Anterior cingulate cortex (tissue), 58 donors: Measurements from ENCODE around the gene ZBTB42.

Experiments
- DNase-seq, 58 donors: peaks; one replicate each; lab custom pipeline; 2025; lab: John Stamatoyannopoulos, UW

The ZBTB42 gene

DNA sequence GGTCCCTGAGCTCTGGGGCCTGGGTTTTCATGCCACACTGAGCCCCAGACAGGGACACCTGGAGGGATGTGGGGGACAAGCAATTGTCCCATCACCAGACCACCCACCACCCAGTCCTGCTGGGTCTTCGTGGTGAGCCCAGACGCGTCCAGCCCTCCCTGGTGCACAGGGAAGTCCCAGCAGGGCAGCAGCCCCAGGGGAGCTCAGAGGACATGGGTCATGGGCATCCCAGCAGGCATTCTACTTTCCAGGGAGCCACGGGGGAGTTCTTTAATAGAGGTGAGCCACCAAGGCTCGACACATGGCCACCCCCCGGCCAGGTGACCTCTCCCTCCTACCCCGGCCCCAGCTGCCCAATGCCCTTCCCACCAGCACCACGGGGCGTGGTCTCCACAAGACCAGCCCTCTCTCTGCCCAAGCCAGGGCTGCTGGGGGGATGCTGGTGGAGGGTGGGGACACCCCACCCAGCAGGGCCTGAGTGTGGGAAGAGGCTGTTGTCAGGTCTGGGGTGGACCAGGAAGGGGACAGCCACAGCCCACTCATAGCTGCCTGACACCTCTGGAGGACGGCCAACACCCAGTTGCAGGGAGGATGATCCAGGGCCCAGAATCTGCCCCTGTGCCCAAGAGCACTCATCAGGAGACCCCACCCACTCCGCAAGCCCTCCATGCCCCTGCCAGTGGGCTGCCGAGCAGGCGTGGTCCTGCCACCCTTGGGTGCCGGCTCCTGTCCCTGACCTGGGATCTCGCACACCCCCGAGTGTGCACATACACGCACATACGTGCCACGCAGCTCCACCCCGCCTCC, 19.4 kb upstream of the ZBTB42 start:
- no peak for DNase-seq

DNA sequence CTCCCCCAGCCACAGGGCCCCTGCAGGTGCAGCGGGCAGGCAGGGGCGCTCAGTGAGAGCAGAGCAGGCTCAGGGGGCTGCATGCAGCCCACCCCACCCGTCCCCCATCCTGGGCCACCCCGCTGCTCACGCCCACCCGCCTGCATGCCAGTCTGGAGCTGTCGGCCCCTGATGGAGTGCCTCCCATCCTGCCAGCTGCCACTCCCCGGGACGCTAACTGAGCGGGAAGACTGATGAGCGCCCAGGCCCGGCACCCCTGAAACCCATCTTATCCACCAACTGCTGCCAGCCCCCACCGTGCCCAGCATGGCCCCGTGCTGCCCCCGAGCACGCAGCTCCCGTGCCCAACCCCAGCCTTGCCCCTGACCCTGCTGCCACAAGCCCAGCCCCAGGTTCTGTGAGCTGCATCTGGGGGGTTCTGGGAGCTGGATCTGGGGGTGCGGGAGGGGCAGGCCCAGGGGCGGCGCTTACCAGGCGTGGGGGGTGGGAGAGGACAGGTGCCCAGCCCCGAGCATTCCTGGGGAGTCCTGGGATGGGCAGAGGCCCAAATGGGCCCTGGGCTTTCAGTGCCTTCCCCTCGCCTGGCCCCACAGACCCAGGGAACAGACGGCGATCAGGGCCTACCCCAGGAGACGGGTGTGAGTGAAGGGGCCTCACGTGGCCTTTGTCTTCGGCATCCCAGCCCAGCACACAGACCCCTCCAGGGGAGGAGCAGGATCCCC, 18.7 kb upstream of the ZBTB42 start:
- no peak for DNase-seq

DNA sequence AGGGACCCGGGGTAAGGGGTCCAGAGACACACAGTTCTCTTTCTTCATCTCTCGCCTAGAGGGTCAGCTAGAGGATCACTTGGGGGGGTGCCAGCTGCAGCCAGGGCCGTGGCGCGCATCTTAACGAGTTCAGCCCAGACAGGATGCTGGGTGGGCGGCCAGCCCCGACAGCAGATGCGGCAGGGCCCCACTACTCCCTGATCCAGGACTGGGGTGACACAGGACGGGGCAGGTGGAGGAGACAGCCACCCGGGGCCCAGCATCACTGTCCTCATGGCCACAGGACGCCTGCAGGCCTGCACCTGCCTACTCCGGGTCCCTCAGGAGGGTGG, 18.1 kb upstream of the ZBTB42 start:
- DNase-seq: no peak

DNA sequence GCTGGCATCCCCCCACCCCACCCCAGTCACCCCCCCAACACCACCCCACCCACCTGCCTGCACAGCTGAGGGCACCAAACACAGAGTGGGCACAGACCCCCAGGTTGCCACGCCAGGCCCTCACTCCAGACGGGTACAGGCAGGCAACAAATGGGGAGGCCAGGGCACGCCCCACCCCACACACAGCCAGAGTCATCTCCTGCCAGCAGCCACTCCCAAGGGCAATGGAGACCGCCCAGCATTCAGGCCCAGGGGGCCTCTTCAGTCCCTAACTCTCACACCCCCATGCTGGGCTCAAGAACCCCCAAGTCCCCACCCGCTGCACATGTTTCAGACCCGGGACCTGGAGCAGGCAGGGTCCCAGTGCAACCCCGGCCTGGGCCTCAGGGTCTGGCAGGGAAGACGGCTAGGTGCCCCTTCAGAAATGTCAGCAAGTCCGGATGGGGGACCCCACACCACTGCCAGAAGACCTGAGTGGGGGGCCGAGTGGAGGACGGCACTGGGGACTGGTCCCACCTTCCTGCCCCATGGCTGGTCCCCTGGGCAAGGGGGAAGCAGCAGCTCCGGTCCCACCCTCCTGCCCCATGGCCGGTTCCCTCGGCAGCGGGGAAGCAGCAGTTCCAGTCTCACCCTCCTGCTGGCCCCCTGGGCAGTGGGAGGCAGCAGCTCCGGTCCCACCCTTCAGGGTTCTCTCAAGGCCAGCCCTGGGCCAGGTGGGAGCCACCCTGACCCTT, 17.2 kb upstream of the ZBTB42 start:
- no peak for DNase-seq

DNA sequence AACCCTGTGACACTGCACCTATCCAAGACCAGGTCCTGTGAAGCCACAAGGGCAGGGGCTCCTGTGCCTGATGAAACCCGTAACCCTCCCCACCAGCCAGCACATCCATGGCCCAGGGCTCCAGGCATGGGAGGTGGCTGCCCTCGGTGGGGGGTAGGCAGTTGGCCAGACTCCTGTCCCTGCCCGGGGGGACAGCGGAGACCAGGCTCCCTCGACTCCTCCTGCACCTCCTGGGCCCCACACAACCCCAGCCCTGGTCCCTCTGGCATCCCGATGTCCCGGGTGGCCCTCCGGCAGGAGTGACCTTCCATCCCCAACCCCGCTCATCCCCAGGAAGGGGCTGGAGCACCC, 16.7 kb upstream of the ZBTB42 start:
- no peak for DNase-seq

DNA sequence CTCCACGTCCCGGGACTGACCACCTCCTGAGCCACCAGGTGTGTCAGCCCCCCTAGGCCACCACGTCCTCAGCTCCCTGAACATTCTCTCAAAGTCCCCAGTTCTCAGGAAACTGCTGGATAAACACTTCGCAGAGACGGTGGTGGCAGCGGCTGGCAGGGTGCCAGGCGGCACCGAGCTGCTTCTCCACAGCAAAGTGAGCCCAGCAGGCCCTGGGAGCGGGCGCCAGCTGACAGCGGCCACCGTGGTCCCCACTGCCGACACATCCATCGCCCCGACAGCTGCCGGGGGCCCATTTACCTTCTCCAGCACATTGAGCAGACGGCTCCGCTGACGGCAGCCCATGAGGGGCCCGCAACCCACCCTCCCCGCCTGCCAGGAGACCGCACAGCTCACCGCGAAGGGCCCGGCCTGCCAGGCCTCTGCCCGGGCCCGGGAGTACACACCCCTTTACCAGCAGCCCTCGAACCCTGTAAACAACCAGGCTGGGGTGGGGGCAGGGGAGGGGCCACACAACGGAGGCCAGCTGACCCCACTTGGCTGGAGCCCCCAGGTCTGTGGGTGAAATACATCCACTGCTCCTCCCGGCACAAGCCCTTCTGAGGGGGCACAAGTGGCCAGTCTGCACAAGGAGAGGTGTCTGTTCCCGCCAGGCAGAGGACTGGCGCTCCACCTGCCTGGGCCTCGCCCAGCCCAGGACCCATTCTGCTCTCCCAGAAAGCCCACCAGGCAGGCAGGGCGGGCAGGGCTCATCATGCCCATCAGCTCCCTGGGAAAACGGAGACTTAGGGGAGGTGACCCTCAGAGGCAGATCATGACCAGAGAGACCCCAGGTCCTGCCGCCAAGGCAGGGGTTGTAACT, 15.8 kb upstream of the ZBTB42 start:
- peak in 17 of 58 donors; percentile 15 to 66 (median 33) for DNase-seq

DNA sequence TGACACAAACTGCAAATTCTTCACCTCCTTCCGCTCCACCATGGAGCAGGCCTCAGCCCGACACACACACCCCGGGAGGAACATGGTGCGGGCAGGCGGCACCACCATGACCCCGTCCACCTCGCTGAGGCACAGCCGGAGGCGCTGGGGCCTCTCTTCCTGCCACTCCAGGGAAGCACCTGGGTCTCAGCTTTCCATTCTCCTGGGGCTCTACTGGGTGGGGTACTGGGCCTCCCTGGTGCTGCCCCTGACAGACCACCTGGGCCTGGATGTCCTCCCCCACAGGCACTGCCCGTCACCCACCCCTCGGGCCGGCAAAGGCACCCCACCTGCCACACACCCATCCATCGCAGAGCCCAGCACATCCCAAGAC, 15.2 kb upstream of the ZBTB42 start:
- no peak for DNase-seq

DNA sequence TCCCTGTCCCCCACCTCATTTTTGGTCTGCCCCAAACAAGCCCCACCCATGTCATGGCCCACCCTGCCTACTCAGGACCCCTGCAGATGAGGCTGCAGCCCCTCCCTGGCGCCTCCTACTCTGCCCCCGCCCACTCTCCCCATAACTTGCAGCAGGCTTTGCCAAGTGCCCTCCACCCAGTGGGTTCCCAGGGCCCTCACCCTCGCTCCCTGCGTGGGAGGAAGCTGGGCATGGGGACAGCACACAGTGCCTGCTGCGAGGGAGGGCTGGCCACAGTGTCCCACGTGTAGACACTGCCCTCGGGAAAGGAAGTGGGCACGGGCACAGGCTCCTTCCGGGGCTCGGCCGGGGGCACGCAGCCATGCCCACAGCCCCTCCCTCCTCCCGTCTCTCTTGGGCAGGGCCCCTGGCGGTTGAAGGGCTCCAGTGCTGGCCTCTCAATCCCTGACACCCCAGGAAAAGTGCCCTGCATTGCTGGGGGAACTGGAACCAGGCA, 14.8 kb upstream of the ZBTB42 start:
- DNase-seq: peak in 1 of 58 donors; percentile 28

DNA sequence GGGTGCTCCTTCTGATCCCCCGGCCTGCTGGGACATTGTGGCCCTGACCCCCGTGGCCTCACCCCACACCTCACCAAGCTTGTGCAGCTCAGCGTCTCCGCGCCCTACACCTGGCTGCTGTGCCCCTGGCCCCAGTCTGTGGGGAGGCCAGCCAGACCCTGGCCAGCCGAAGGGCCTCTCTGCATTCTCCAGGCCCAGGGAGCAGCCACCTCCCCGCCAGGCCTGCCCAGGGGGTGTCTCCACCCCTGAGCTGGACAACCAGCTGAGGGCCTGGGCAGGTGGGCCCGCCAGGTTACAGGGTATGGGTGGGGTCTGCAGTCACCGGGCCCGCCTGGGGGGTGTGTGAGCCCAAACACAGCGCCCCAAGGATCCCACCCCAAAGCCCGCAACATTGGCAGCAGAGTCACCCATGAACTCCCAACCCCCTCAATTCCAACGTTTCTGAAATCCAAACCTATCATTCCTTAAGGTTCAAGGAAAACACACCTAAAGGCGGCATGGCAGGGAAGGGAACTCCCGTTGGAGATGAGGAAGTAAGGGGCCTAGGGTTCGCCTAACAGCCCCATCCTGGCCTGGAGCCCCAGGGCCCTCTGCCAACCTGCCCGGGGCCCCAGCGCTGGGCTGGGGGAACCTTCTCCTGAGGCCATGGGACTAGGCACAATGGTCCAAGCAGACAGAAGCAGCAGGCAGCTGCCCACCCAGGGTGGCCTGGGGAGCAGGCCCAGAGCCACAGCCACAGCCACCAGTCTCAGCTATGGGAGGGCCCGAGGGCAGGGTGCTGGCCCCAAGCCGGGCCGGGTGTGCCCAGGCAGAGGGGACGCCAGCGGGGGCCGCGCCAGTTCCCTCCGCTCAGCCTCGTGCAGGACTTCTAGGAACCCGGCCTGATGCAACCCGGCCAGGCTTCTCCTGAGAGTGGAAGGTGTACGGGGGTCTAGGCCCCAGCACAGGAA, 13.9 kb upstream of the ZBTB42 start:
- DNase-seq: no peak

DNA sequence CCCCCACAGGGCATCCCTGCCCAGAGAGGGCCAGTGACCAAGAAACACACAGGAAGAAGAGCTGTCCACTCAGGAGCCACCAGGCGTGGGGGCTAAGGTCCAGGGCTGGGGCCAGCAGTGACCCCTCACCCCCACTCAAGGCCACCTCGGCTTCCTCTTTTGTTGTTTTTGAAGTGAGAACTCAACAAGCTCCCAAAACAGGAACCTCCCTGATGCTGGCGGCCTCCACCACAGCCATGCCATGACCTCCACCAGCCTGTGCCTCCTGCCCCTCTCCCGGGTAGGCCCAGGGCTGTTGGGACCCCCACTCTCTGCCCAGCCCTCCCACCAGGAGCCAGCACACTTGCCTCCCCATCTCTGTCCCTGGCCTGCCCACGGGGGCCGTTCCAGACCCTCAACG, 13.2 kb upstream of the ZBTB42 start:
- no peak for DNase-seq

DNA sequence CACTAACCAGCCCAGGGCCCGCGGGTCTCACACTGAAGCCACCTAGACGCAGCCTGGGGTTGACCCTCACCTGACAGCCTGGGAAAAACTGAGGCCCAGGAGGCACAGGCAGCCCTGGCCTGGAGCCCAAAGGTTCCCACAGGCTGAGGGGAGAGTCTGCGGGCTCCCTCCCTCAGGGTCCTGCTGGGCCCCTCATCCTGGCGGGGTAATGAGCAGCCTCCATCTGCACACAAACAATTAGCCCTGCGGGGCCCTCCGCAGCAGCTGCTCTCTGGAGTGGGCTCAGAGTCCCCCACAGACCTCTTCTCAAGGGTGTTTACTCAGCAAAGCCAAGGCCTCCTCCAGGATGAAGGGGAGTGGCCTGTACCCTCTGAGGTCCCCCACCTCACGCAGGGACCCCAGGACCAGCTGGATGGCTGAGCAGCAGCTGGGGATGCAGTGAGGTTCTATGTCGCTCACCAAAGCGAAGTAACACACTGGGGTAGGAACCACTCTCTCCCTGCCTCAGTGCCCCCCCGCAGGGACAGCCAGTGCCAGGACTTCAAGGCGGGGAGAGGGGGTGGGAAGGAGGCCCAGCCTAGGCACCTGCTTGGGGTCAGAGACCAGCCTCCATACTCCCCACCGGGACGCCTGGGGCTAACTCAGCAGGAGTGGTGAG, 12.6 kb upstream of the ZBTB42 start:
- no peak for DNase-seq

DNA sequence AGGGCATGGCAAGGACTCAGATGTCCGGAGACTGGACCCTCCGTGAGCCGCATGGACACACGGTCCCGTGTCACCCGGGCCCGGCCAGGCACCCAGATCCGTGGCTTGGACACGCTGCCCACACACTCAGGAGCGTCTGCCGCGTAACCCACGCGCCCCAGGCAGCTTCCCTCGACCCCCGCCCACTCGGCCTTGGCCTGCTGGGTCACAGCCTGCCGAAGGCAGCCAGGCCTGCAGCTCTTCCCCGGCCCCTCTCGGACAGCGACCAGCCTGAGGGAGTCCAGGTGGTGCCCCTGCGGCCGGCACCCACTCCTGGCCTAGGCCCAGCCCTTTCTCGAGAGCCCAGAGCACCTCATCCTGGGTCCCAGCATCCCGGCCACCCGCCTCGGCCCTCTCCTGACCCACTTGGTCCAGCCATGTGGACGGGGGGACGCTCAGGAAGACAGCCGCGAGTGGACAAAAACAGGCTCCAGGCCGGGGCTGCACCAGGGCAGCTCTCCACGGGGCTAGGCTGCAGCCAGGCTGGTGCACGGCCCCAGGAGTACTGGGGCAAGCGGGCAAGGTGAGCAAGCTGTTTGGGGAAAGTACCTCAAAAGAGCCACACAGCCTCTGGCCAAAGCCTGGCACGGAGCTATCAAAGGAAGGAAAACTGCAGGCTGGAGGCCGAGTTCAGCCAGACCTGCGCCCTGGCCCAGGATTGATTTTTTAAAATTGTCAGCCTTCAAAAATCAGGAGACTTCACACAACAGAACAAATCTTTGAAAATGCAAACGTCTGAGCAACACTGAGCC, 11.8 kb upstream of the ZBTB42 start:
- DNase-seq: no peak

DNA sequence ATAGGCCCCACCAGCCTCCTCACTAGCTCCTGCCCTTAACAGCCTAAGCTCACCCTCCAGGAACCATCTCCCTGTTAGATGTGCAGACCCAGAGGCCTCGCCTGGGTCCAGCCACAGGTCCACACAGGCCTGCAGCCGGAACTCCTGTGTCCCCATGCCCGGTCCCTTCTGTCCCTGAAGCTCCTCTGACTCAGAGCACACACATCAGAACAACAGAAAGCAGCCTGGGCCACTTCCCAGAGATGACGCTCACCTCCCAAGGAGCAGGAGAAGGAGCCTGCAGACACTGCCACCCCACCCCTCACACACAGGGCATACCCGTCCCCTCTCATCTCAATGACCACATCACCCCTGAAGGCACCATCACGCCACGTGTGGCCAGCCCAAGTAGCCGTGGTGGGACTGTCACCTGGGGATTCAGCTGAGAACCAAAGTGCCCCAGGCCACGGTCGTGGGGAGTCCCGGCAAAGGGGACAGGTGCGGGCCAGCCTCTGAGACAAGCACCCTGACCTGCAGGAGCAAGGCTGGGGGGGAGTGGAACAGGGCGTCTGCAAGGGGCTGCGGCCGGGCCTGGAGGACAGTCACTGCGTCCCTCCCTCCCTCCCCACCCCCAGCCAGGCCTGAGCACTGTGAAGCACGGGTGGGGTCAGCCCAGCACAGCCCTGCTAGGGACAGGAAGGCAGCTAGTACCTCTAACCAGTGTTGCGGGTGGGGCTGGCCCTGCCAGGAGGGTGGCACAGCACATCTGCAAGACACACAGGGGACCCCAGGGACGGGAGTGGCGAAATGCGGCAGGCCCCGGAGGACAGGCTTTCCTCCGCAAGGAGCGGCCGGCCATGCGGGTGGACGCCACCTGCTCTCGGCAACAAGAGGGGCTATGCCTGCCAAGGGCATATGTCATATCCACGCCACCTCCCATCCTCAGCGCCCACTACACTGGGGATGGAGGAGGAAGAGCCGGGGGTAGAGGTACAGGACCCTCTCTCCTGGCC, 10.9 kb upstream of the ZBTB42 start:
- DNase-seq: no peak

DNA sequence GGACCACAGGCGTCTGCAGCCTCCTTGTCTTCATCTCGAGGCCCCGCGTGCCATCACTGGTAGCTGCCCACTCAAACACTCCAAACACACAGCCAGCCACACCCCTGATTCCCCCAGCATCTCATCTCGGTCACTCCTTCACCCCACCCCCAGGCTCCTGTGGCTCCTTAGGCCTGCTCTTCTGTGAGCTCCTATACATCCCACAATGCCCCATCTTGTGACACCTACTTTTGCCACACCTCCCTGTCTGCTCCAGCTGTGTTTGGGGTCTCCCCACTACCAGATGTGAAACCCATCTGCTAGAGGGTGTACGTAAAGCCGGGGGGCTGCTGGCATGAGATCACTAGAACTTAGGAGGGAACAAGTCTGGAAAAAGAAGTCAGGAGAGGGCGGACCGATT, 9.5 kb upstream of the ZBTB42 start:
- no peak for DNase-seq

DNA sequence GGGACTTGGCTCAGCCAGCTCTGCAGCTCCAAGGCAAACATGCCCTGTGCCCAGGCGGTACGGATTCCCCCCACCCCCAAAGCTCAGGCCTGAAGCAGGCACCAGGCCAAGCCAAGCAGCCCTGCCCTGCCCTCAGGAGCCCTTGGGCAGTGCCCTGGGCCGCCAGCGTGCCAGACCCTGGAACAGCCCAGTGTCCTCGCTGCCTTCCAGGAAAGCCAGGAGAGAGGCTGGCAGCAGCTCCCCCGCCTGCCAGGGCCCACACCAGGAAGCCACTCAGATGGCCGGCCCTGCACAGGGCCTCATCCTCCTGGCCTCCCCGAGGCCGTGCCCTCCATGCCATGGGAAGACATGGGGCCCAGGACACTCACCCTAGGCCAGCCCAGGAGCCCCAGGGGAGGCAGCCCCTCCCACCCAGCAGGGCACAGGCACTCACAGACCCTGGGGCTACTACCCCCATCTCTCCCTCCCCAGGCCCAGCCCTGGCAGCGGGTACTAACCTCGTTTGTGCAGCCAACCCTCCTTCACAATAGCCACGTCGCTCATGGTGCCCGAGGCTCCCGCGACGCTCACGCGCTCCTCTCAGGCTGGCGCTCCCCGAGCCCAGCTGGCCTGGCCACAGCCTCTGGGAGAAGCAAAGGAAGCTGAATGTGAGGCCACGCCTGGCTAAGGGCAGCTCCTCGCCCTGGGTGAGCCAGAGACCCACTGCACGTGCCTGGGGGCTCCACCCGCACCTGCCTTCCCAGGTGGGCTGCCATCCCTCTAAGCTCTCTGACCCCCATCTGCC, 8.6 kb upstream of the ZBTB42 start:
- DNase-seq: peak in 2 of 58 donors; percentile 28 to 40
